ENCODE data around the gene TGDS.

DNA sequence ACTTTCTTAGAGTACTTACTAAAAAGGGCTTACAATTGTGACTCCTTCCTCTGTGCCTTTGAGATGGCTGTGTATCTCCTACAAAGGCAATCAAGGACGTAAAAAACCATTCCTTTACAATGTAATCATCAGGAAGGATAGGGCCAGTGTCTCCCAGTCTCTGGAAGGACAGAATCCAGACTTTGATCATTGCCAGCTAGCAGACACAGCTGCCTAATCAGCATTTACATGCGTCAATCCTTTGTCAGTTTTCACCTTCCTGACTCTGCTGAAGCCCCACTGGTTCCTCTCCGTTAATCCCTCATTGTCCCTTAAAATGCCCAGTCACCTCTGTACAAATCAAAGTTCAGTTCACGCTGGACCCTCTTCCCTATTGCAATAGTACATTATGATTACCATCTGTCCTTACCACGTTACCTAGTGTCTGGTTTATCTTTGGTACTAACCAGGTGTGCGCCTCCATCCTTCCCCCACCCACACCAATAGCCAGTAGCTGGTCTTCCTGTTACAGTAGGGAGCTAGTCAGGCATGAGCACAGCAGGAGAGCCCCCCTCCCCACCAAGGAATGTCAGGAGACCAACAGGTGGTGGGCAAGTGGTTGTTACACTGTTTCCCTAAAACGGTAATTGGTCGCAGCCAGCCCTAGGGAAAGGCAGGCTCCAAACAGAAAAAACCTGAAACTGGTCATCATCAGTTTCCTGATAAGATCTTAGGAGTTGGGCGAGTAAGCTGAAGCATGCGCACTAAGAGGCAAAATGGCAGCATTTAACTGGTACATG, 49.7 kb downstream of the TGDS start:
- TF ChIP-seq, protein P1, sequence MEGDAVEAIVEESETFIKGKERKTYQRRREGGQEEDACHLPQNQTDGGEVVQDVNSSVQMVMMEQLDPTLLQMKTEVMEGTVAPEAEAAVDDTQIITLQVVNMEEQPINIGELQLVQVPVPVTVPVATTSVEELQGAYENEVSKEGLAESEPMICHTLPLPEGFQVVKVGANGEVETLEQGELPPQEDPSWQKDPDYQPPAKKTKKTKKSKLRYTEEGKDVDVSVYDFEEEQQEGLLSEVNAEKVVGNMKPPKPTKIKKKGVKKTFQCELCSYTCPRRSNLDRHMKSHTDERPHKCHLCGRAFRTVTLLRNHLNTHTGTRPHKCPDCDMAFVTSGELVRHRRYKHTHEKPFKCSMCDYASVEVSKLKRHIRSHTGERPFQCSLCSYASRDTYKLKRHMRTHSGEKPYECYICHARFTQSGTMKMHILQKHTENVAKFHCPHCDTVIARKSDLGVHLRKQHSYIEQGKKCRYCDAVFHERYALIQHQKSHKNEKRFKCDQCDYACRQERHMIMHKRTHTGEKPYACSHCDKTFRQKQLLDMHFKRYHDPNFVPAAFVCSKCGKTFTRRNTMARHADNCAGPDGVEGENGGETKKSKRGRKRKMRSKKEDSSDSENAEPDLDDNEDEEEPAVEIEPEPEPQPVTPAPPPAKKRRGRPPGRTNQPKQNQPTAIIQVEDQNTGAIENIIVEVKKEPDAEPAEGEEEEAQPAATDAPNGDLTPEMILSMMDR (IDR thresholded peaks at IDR 0.05) = no peak
- TF ChIP-seq POLR2A (IDR thresholded peaks at IDR 0.05) = no peak
